GM18519 (cell line): ENCODE data around the gene FAM83F.
"Not testable (repeated sequence)": the region's sequence is repeated elsewhere in the genome, so short reads cannot be mapped to it uniquely, and the experiment has no call there.

Source experiments
- ATAC-seq: cut with Tn5 transposase; IDR thresholded peaks from one replicate; pipeline ENCODE4 v1.9.1; 2021; ENCODE audit warnings: mild to moderate bottlenecking, moderate library complexity; ENCODE audit not compliant: unreplicated experiment, low FRiP score

FAM83F gene

GRCh38 chr22:40009951-40010671, 15.4 kb downstream of the FAM83F start:
- ATAC-seq, result no peak

GRCh38 chr22:40010746-40011145, 16.0 kb downstream of the FAM83F start:
- ATAC-seq, result no peak

- no peak for ATAC-seq
These were observed 20.0 kb downstream of the FAM83F start for GRCh38 chr22:40014667-40015248.

- no peak for ATAC-seq
These were observed 20.7 kb downstream of the FAM83F start for GRCh38 chr22:40015358-40015976.

GRCh38 chr22:40018051-40018450, 23.3 kb downstream of the FAM83F start:
- no peak for ATAC-seq

GRCh38 chr22:40019100-40019499, 24.3 kb downstream of the FAM83F start:
- no peak for ATAC-seq

GRCh38 chr22:40020956-40021355, 26.2 kb downstream of the FAM83F start:
- ATAC-seq, result no peak

GRCh38 chr22:40021401-40022000, 26.7 kb downstream of the FAM83F start:
- no peak for ATAC-seq

GRCh38 chr22:40022536-40023240, 27.9 kb downstream of the FAM83F start:
- ATAC-seq, result no peak

GRCh38 chr22:40023341-40023841, 28.6 kb downstream of the FAM83F start:
- no peak for ATAC-seq

- ATAC-seq, result no peak
These were observed 29.7 kb downstream of the FAM83F start for GRCh38 chr22:40024201-40025061.

GRCh38 chr22:40025062-40025379, 30.3 kb downstream of the FAM83F start:
- ATAC-seq, result not testable (repeated sequence)

- no peak for ATAC-seq
These were observed 31.1 kb downstream of the FAM83F start for GRCh38 chr22:40025856-40026255.

- no peak for ATAC-seq
These were observed 31.9 kb downstream of the FAM83F start for GRCh38 chr22:40026641-40027040.

- ATAC-seq, result no peak
These were observed 32.7 kb downstream of the FAM83F start for GRCh38 chr22:40027191-40028097.

- no peak for ATAC-seq
These were observed 33.3 kb downstream of the FAM83F start for GRCh38 chr22:40028098-40028425.

GRCh38 chr22:40029189-40029890, 34.6 kb downstream of the FAM83F start:
- no peak for ATAC-seq

- ATAC-seq, result no peak
These were observed 35.4 kb downstream of the FAM83F start for GRCh38 chr22:40030026-40030757.
